Left renal pelvis (tissue), 4 donors: ENCODE results near the gene PPP2R2B. TPM values are rescaled to one million over a fixed set of nuclear protein-coding genes. Genes with fewer than 3 reads are reported as not detected.

Experiments used
- DNase-seq, 4 donors: peaks; one replicate each; pipeline ENCODE4 v3.0.0-alpha.2; 2013; ENCODE audit warnings: low read depth in 4 of 4, low spot score in 3 of 4
- polyA plus RNA-seq, 4 donors: library from polyadenylated mRNA; unstranded; fragments of 120-200 nt; gene quantifications; one replicate each; pipeline ENCODE4 v1.2.1, GENCODE V29; 2013; ENCODE audit not compliant: insufficient read length in 4 of 4

The PPP2R2B gene
- polyA plus RNA-seq, 4 donors = 9.7 to 17.0 (median 14.4) TPM

DNA sequence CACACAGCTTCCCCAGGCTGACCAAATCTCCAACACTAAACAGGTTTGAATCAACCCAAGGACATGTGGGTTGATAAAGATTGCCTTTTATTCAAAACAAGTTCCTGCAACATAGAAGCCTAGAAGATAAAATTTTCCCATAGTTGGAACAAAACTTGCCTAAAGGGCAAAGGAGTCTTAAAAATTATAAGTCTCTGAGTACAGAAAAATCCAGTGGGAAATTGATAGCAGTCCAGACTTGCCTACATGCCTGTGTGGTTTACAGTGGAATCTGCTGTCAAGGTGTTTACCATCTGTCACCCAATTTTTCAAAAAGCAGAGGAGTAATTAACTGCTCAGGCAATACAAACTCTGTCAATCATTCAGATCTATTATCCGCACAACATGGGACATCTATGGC, 168.2 kb downstream of the PPP2R2B start:
- DNase-seq = no peak

DNA sequence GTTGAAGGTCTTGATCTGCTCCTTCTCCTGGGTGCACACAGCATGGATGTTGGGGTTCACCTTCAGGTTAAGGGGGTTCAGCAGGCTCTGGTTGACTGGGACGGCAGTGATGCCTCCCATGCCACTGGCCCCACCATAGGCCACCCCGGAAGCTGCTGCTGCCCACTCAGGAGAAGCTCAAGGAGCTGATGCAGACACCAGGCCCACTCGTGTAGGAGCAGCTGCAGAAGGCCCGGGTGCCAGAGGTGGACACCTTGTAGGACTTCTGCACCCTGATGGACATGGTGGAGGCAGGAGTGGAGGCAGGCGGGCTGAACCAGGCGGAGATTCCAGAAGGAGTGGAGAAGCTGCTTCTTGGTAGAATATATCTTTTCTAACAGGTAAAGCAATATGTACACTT, 171.2 kb downstream of the PPP2R2B start:
- no peak for DNase-seq

DNA sequence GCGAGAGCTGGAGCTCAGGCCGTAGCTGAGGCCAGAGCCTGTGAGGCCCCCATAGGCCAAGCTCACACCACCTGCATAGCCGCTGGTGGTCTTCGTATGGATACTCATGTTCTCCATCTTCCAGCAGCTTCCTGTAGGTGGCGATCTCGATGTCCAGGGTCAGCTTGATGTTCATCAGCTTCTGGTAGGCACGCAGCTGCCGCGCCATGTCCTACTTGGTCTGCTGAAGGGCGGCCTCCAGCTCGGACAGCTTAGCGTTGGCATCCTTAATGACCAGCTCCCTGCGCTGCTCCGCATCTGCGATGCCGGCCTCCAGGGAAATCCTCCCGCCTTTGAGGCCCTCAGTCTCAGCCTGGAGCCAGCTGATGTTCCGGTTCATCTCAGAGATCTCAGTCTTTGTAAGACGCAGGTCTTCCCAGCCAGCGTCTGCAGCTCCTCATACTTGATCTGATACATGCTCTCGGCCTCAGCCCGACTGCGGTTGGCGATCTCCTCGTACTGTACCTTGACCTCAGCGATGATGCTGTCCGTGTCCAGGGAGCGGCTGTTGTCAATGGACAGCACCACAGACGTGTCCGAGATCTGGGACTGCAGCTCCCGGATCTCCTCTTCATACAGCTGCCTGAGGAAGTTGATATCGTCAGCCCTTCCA, 172.1 kb downstream of the PPP2R2B start:
- no peak for DNase-seq

DNA sequence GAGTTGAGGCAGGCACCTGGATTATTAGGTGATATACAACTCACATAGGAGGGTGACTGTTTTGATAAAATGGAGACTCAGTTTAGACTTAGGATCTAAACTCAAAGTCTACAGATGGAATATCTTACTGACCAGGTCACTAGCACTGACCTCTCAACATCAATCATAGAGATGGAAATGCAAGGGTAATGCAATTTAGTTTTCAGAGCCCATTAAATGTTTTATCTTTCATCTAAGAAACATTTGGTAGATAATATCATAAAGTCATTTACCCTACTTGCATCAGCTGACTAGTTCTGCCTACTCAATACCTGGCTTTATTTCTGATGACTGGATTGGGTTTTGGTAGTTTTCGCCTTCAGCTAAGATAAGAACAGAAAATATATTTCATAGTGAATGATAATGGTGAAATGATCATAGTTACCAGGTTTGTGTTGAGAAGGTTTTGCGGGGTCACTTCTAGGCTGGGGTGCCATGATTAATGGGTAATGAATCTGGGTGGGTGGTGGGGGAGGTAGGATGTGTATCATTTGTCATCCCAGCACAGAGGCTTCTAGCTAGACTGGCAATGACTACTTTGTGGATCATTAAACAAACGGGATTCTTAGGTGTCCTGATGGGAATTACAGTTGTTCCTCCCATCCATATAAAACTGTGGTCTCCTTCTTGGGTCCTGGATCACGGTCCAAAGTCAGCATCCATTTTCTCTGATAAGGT, 173.4 kb downstream of the PPP2R2B start:
- DNase-seq = no peak

DNA sequence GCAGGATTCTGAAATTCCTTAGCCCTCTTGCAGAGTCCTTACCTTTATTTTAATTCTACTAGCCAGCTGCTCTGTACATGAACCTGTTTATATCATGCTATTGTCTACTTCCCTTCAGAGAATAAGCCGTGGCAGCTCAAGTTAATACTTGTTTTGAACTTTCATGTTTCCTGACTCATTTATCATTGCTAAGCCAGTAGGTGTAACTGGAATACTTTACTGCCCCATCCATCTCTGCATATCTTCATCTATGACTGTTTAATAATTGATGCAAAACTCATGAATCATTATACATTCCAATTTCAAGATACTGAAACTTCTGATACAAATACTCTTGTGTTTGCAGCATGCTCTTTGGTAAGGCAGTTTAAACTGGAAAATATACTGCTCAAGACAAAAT, 174.7 kb downstream of the PPP2R2B start:
- no peak for DNase-seq

DNA sequence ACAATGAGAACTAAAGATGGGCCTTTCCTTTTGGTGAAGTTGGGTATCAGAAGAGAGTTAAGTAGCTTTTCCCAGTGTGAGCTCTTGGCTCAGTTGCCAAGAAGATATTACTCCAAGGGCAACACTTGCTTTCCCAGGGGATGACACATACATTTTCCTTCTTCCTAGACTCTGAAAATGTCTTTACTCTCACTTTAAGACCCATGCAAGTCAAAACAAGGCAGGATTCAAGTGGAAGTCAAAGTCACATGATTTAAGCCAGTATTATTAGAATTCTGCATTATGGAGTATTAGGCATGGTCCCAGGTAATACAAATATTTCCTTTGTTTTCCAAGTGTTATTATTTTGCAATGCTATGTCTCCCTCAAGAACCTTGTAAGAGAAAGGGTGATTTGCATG, 175.1 kb downstream of the PPP2R2B start:
- no peak for DNase-seq

DNA sequence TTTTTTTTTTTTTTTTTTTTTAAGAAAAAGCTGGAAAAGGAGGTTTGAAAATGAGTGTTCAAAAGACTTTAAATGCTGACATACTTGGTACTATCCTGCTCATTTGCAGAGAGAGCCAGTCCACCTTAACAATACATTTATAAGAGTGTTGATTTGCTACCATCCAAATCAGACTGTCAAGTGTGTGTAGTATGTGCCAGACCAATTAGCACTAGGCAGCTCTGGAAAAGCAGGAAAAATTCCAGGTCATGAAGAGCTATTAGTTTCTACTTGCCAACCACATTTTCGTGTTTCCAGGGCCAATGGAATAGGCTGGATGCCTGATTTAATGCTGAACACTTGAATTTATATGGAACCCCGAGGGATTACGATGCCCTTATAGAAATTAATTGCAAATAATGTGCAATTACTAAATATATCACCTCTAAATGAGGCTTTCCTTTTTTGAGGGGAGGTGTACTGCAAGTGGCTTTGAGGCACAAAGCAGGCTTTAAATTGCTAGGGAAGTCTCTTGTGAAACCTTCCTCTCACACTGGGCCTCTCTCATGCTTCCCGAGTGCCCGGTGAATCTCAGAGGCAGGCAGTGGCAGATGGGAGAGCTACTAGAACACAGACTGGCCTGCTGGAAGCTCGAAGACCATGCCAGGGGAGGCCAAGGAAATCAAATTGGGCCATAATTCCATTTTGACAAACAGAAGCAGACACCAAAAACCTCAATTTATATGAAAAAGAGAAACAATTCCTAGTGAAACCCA, 178.7 kb downstream of the PPP2R2B start:
- no peak for DNase-seq

DNA sequence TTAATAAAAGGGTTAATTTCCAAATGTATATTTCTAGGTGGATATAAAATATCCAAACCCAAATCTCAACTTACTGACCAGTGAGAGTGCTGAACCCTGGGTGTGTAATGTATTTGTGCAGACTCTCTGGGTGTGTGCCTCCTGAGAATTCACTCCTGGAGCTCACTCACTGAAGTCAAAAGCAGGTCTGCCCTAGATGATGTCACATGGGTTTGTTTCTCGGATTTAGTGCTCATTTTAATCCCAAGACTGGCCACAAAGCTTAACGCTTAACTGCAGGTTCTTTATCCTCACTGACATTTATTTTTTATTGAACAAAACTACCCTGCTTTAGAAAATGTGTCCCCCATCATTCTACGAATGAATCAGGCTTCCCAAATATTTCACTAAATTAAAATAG, 179.4 kb downstream of the PPP2R2B start:
- no peak for DNase-seq

DNA sequence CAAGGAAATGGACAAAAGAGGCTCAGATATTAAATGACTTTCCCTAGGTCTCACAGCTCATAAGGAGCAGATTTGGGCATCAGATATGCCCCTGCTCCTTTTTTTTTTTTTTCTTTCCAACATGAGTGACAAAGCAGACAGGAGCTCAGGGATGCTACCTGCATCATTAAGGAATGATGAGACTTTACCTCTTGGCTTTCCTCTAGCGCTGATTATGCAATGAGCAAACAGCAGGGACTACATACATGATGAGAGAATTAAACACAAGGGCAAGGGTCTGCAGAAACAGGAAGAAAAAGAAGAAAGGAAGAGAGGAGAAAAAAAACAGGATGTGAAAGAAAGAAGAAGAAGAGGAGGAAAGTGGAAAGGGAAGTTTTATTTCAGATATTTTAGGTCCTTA, 179.9 kb downstream of the PPP2R2B start:
- DNase-seq = no peak

DNA sequence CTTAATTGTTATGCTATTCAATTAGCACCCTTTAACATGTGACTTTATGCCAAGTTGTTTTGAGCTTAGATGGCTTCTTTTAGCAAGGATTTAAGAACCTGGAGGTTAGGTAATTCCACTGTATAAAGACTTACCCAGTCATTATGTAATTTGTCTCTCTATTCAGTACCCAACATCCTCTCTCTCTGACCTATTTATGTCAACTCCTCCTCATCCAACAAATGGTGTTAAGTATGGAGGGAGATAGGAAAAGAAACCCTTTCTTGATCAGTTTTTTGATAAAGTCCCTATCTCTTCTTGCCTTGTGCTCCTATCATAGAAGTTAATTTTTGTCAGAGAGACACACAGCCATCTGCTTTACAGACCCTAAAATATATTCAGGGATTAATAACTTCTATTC, 181.3 kb downstream of the PPP2R2B start:
- DNase-seq = no peak

DNA sequence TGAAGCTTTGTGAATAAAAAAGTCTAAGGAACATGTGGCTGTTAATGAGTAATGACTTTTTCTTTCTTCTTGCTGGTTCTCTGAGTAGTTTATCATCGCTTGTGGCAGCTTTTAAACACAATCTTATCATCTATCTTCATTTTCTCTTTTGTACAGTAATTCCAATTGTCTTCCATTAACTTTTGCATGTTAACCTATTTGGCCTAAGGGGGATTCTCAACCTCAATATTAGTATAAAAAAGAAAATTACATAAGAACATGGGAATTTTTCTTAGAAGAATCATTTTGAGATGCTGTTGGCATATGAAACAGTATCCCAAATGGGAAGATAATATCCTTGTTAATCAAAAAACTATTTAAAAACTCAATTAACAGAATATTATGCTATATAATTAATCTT, 182.9 kb downstream of the PPP2R2B start:
- DNase-seq = no peak

DNA sequence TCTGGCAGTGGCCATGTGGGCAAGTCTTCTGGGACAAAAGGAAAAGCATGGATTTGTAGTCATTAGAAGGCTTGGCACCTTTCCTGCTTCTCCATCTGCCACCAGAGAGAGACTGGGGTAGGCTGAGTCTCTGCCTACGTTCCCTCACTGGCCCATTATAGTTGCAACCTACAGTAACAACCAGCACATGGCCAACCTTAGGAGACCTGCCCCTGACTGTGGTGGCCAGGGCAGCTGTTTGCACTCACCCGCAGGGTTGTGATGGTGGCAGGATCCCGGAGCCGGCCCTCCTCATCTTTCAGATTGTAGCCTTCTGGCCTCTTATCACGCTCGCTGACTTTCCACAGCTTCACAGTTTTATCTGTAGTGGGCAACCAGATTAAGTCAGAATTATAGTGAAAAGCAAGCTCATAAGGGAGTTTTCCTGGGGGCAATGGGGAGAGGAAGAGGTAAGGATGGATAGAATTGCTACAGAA, 187.6 kb downstream of the PPP2R2B start:
- DNase-seq = no peak

DNA sequence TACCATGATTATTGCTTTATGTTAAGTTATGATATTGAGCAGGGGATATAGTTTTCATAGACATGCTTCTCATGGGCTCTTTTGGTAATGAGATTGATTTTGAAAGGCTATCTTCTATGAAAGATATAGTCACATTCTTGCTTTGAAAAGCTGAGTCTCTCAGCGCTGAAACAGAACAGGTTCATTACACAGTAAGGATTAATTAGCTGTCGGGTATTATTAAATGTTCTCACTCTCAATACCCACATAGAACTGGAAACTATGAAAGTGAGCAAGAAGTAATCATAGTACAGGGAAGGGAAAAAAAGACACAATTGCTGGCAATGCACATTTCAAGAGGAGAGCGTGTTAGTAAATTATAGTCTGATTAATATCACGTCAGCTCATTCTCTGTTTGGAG, 190.9 kb downstream of the PPP2R2B start:
- DNase-seq = no peak

DNA sequence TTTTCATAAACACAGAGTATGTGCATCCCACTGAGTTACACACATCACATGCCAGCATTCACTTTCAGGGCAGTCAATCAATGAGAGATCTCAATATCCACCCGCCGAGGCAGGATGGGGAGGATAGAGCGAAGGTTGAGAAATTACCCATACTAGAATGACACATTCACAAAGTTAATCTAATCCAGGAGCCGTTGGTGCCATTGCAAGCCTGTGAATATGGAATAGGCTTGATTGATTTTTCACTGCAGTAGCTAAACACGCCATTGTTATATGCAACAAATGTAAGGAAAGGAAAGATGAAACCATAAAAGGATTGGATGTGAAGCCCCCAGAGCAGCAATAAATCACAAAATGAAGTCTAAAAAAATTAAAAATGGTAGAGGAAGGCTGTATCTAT, 194.7 kb downstream of the PPP2R2B start:
- DNase-seq = no peak

DNA sequence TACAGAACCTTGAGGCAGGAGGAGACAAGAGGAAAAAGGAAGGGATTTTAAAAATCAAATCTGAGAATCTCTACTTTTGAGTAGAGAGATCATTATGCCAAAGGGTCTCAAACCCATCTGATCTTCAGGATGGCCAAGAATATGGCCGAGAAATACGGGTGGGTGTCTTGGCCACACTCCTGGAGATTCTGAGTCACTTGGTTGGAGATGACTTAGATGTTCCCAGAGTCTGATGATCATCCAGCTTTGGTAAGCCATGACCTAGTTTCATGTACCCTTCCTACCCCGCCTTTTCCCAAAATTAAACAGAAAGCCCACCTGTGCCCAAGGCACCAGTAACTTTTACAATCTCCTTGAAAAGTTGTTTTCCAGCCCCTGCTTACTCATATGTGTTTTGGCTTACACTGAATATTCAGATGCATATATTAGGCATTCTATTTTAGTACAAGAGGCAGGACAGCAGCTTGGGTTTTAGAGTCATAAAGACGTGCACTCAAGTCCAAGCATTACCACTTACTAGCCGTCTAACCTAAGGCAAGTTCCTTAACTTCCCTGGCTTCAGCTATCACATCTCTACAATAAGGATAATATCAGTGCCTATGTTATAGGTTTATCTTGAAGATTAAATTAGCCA, 195.5 kb downstream of the PPP2R2B start:
- no peak for DNase-seq

DNA sequence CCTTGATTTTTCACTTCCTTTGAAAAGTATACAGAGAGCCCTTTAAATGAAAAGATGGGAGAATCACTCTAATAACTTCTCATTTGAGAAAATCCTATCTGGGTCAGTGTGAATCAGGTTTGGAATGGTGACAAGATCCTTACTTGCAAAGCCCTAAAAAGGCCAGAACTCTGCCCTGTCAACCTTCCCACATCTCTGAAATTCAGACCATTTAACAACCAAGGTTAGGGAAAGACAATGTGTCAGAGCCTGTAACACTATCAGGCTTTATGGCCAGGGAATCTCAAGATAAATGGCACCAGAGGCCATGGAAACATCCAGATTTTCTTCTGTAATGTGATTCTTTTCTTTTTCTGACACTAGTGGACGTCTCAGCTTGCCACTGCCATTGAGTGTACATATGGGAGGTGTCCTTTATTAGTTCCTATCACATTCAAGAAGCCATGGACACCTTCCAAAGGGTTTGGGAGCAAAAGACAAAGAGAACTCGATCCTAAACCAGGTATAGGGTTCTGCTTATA, 196.9 kb downstream of the PPP2R2B start:
- DNase-seq = no peak

DNA sequence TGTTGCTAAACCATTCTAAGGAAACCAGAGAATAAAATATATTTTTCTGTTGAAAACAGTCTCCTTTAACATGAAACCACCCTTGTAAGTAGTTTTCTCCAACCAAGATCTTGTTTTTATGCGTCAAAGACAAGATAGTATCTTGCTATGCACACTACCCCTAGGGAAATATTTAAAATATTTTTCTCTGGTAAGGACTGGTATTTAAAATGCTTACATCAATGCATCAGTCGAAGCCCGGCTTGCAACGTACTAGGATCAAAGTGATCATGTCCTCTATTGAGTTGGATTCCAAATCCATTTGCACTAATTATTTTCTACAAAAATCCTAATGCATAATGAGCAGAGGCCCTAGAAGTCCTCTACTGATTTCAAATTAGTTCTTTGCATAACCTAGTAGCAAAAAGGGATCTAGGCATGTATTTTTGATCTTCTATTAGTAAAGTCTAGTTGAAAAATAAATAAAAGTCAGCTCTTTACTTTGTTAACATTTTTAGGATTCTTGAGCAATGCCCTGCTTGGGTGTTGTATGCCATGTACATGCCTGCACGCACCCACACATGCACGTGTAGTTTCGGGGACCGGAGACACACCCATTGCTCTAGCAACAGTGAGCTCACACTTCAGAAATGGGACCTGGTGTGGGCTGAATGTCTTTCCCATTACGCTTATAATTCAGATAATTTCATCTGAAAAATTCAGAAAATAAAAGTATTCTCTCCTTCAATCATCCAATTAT, 197.5 kb downstream of the PPP2R2B start:
- no peak for DNase-seq

DNA sequence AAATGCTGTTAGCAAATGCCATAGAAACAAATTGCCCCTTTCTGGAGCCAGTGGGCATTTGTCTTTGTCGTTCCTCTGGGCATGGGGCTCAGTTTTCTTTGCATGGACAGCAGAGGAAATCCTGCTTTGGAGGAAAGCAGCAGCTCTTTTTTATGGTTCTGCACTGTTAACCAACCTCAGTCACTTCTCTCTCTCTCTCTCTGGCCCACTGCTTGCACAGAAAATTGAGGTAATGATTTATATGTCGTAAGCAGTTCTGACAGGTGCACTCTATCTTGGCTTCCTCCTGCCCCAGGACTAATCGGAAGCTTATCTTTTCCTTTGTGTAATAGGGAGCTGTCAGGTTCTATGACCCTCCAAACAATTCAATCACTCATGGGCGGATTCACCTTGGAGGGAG, 202.9 kb downstream of the PPP2R2B start:
- peak in 1 of 4 donors; percentile 12 for DNase-seq

DNA sequence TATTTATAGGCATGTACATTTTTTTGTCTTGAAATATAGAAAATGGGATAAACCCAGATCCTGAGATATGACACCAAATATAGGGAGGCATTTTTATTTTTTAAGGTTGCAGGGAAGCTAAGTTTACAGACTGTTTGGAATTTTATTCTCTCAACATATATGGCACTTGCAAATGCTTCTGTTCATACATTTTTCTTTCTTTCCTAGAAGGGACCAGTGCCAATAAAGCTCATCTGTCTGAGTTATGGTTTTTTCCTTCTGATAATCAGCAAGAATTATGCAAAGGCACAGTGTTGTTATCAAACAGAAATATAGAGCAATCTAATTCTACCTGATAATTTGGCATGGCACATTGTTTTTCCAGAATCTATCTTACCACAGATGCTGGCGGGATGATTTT, 205.7 kb downstream of the PPP2R2B start:
- DNase-seq = no peak

DNA sequence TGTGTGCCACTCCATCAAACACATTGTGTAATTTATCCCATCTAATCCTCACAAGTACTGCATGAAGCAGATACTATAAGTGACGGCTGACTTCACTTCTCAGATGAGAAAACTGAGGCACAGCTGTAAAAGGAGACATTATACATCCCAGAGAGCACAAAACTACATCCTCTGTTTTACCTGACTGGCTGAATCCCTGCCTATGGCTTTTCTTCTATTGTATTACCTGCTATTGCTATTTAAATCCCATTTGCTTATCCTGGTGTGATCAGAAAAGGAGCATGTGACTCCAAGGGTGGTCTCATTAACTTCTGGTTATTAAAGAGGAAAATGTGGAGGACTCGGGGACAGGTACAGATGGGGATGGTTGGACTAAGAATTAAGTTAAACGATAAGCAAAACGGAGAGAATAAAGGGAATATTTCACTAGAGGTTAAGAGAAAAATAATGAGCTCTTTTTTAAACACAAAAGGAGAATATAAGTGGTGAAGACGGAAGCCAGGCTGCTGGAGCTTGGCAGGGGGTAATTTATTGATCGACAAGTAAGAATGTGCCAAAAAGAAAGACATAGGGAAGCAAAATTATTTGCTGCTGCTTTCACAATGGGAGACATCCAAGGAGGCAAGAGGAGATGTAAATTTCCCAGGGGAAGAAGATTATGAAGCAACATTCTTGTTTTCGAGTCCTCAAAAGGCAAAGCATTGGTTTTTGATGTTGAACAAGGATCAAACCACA, 206.8 kb downstream of the PPP2R2B start:
- DNase-seq = no peak
